Measurements from ENCODE around the gene SPAG16. TPM values are rescaled to one million over a fixed set of nuclear protein-coding genes. Genes with fewer than 3 reads are reported as not detected.
A peak's percentile ranks its signal among the peaks of the same experiment; 100 is the strongest.

Gene SPAG16
- total RNA-seq, 1 experiment from 2014 or later = 0.30 TPM

DNA sequence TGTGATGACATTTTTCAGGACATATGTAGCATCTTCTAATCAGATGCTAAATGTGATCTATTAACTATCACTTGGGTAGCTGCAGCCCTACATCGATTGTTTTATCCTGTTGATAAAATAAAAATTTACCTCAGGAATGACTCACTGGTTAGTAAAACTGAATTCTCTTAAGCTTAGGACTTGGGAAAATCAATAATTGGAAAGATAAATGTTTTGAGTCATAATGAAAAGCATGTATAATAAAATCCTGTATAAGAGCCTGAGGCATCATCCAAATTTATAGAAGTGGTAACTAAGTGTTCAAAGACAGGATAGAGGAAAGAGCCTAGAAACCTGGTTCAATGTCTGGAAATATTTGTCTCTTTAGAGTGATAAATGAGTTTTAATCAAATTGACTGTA lies 958.5 kb downstream of the SPAG16 start:
- DNase-seq (ENCODE audit: low read depth, low spot score) = peak; percentile 12
- H3K9me3 ChIP-seq (ENCODE audit: control insufficient read depth in 1 of 2, insufficient read depth in 1 of 2, low read depth in 1 of 2, low read length in 2 of 2) = no peaks in the 10 kb centered on the region
- BruUV-seq (replicated peaks) = no TSS peak
- H3K36me3 ChIP-seq (ENCODE audit: control insufficient read depth in 1 of 2, insufficient read depth in 2 of 2, low read length in 2 of 2) = no peaks in the 10 kb centered on the region
- H3K27ac ChIP-seq (ENCODE audit: low read depth, low read length) = no peak overlapping the region
- H2AFZ ChIP-seq (ENCODE audit: low read depth, low read length, poor library complexity, severe bottlenecking) = peak overlapping the region; percentile 54
- RAD21 ChIA-PET (ENCODE audit: low non-redundant PET in 1 of 2, low total read pairs in 2 of 2, uncharacterized antibody in 2 of 2, unreplicated experiment in 2 of 2) = no interaction called here
- CTCF ChIA-PET = no interaction called here
- H3K27me3 ChIP-seq (ENCODE audit: insufficient read depth, low read length) = no peaks in the 10 kb centered on the region
- peak; percentile 40; the same call in 1 of the 2 replicates for TF ChIP-seq JUND (IDR thresholded peaks at IDR 0.05)
- TF ChIP-seq CEBPB (IDR thresholded peaks at IDR 0.05; ENCODE audit: low read depth) = 0 out of 2 replicates have a peak, but pooled peaks have one; percentile 13
- no peak for TF ChIP-seq YY1 (IDR thresholded peaks at IDR 0.05; ENCODE audit: extremely low read depth, insufficient replicate concordance, low read depth, low read length)
- no peak for TF ChIP-seq CBX3 (IDR thresholded peaks at IDR 0.05; ENCODE audit: low read depth)
- peak; percentile 64 for TF ChIP-seq FOSL1 (IDR thresholded peaks at IDR 0.05; ENCODE audit: low read depth)
- TF ChIP-seq SP1 (IDR thresholded peaks at IDR 0.05; ENCODE audit: low read depth) = peak; percentile 29; the same call in 1 of the 2 replicates
- H3K79me2 ChIP-seq (ENCODE audit: insufficient read depth, low read length) = no peaks in the 10 kb centered on the region
- POLR2A ChIA-PET = no interaction called here
- intact Hi-C loops (cut with micrococcal nuclease) = no loop called here
- no peaks in the 10 kb centered on the region; the same call in 1 of the 2 replicates for H4K20me1 ChIP-seq (ENCODE audit: insufficient read depth)
- no peak for ATAC-seq
- no peak overlapping the region for H3K4me3 ChIP-seq (replicated peaks in 1 of 2; ENCODE audit: low read depth in 1 of 2, low read length in 2 of 2)
- H3K9ac ChIP-seq (ENCODE audit: low read length) = no peak overlapping the region
- no peaks in the 10 kb centered on the region for H3K9me2 ChIP-seq (ENCODE audit: insufficient read depth)
- H3K4me2 ChIP-seq (ENCODE audit: low read length) = no peak overlapping the region
- H3K4me1 ChIP-seq (ENCODE audit: control insufficient read depth in 1 of 2, insufficient read depth in 2 of 2, low read length in 2 of 2) = peaks cover 2 to 12% of the 10 kb centered on the region in 2 experiments; a peak in 2 of 4 replicates

DNA sequence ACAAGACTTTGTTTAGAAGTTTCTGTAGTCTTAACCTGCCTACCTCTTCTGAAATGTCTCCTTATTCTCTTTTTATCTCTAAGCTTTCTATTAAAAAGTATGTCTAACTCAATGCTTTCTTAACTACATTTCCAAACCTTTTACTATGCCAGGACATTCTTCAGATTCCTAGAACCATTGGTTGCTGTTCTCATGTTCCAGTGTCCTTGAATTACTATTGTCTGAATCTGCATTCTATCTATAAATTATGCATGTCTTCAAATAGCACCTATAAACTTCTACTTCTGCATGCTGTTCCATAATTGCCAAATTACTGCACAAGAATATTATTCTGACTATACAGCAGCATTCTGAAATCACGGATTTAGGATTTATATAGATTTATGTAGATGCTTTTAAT lies 960.6 kb downstream of the SPAG16 start:
- Histone ChIP-seq H3K36me3 (ENCODE audit: control insufficient read depth in 1 of 2, insufficient read depth in 2 of 2, low read length in 2 of 2) (no peaks in the 10 kb centered on the region), H3K9me3 (ENCODE audit: control insufficient read depth in 1 of 2, insufficient read depth in 1 of 2, low read depth in 1 of 2, low read length in 2 of 2) (no peaks in the 10 kb centered on the region), H3K4me3 (replicated peaks in 1 of 2; ENCODE audit: low read depth in 1 of 2, low read length in 2 of 2) (no peak overlapping the region), H3K4me2 (ENCODE audit: low read length) (no peak overlapping the region), H3K27me3 (ENCODE audit: insufficient read depth, low read length) (no peaks in the 10 kb centered on the region), H2AFZ (ENCODE audit: low read depth, low read length, poor library complexity, severe bottlenecking) (no peak overlapping the region), H3K27ac (ENCODE audit: low read depth, low read length) (no peak overlapping the region), H3K9me2 (ENCODE audit: insufficient read depth) (no peaks in the 10 kb centered on the region), H3K4me1 (ENCODE audit: control insufficient read depth in 1 of 2, insufficient read depth in 2 of 2, low read length in 2 of 2) (peaks cover 2 to 12% of the 10 kb centered on the region in 2 experiments; a peak in 2 of 4 replicates), H4K20me1 (ENCODE audit: insufficient read depth) (no peaks in the 10 kb centered on the region; the same call in 1 of the 2 replicates), H3K79me2 (ENCODE audit: insufficient read depth, low read length) (no peaks in the 10 kb centered on the region), H3K9ac (ENCODE audit: low read length) (no peak overlapping the region)
- intact Hi-C loops (cut with micrococcal nuclease) = no loop called here
- RAD21 ChIA-PET (ENCODE audit: low non-redundant PET in 1 of 2, low total read pairs in 2 of 2, uncharacterized antibody in 2 of 2, unreplicated experiment in 2 of 2) = no interaction called here
- CTCF ChIA-PET = no interaction called here
- ATAC-seq (no peak), DNase-seq (ENCODE audit: low read depth, low spot score) (no peak)
- BruUV-seq (replicated peaks) = no TSS peak
- TF ChIP-seq JUND (IDR thresholded peaks at IDR 0.05) (no peak), POLR2AphosphoS5 (IDR thresholded peaks at IDR 0.05; ENCODE audit: low read depth, low read length) (no peak), SIN3A (IDR thresholded peaks at IDR 0.05; ENCODE audit: low read depth) (no peak), CBX3 (IDR thresholded peaks at IDR 0.05; ENCODE audit: low read depth) (no peak), CEBPB (IDR thresholded peaks at IDR 0.05; ENCODE audit: low read depth) (no peak), EGR1 (IDR thresholded peaks at IDR 0.05; ENCODE audit: low read depth) (no peak), FOSL1 (IDR thresholded peaks at IDR 0.05; ENCODE audit: low read depth) (no peak), RAD21 (IDR thresholded peaks at IDR 0.05; ENCODE audit: low read depth) (no peak), SP1 (IDR thresholded peaks at IDR 0.05; ENCODE audit: low read depth) (no peak), ZNF274 (IDR thresholded peaks at IDR 0.05; ENCODE audit: low read depth, low read length) (no peak), EZH2phosphoT487 (IDR thresholded peaks at IDR 0.05; ENCODE audit: borderline replicate concordance) (no peak), POLR2A (IDR thresholded peaks at IDR 0.05; ENCODE audit: borderline replicate concordance, extremely low read depth, insufficient read depth, insufficient read length) (no peak)
- TF ChIP-seq, protein P1, sequence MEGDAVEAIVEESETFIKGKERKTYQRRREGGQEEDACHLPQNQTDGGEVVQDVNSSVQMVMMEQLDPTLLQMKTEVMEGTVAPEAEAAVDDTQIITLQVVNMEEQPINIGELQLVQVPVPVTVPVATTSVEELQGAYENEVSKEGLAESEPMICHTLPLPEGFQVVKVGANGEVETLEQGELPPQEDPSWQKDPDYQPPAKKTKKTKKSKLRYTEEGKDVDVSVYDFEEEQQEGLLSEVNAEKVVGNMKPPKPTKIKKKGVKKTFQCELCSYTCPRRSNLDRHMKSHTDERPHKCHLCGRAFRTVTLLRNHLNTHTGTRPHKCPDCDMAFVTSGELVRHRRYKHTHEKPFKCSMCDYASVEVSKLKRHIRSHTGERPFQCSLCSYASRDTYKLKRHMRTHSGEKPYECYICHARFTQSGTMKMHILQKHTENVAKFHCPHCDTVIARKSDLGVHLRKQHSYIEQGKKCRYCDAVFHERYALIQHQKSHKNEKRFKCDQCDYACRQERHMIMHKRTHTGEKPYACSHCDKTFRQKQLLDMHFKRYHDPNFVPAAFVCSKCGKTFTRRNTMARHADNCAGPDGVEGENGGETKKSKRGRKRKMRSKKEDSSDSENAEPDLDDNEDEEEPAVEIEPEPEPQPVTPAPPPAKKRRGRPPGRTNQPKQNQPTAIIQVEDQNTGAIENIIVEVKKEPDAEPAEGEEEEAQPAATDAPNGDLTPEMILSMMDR (IDR thresholded peaks at IDR 0.05 in 2 of 3, conservative IDR thresholded peaks at IDR 0.05 in 1 of 3; ENCODE audit: borderline replicate concordance in 1 of 3, insufficient read depth in 1 of 3, low read depth in 2 of 3, low read length in 2 of 3) = no peak
- TF ChIP-seq, protein P2, sequence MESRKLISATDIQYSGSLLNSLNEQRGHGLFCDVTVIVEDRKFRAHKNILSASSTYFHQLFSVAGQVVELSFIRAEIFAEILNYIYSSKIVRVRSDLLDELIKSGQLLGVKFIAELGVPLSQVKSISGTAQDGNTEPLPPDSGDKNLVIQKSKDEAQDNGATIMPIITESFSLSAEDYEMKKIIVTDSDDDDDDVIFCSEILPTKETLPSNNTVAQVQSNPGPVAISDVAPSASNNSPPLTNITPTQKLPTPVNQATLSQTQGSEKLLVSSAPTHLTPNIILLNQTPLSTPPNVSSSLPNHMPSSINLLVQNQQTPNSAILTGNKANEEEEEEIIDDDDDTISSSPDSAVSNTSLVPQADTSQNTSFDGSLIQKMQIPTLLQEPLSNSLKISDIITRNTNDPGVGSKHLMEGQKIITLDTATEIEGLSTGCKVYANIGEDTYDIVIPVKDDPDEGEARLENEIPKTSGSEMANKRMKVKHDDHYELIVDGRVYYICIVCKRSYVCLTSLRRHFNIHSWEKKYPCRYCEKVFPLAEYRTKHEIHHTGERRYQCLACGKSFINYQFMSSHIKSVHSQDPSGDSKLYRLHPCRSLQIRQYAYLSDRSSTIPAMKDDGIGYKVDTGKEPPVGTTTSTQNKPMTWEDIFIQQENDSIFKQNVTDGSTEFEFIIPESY (IDR thresholded peaks at IDR 0.05; ENCODE audit: extremely low read depth, insufficient replicate concordance, low read length) = no peak
- TF ChIP-seq, protein P3, sequence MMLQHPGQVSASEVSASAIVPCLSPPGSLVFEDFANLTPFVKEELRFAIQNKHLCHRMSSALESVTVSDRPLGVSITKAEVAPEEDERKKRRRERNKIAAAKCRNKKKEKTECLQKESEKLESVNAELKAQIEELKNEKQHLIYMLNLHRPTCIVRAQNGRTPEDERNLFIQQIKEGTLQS (IDR thresholded peaks at IDR 0.05) = no peak
- TF ChIP-seq, protein P4, sequence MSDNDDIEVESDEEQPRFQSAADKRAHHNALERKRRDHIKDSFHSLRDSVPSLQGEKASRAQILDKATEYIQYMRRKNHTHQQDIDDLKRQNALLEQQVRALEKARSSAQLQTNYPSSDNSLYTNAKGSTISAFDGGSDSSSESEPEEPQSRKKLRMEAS (IDR thresholded peaks at IDR 0.05) = no peak
- POLR2A ChIA-PET = no interaction called here
